ENCODE measurements around the gene CTIF.
"Not testable (repeated sequence)": the region's sequence is repeated elsewhere in the genome, so short reads cannot be mapped to it uniquely, and the experiment has no call there.

Gene CTIF

GRCh38 chr18:48715711-48716361 lies 177.0 kb downstream of the CTIF start:
- DNase-seq, result no peak

DNA sequence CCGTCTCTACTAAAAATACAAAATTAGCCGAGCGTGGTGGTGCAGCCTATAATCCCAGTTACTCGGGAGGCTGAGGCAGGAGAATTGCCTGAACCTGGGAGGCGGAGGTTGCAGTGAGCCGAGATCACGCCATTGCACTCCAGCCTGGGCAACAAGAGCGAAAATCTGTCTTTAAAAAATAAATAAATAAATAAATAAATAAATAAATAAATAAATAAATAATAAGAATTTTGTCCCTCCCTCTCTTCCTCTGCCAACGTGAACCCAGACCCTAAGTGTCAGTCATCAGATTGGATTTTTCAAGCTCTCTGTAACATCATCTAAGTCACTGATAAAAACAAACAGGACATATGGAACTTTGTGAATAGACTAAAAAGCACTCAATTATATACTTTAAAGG lies 178.4 kb downstream of the CTIF start:
- not testable (repeated sequence) for DNase-seq

DNA sequence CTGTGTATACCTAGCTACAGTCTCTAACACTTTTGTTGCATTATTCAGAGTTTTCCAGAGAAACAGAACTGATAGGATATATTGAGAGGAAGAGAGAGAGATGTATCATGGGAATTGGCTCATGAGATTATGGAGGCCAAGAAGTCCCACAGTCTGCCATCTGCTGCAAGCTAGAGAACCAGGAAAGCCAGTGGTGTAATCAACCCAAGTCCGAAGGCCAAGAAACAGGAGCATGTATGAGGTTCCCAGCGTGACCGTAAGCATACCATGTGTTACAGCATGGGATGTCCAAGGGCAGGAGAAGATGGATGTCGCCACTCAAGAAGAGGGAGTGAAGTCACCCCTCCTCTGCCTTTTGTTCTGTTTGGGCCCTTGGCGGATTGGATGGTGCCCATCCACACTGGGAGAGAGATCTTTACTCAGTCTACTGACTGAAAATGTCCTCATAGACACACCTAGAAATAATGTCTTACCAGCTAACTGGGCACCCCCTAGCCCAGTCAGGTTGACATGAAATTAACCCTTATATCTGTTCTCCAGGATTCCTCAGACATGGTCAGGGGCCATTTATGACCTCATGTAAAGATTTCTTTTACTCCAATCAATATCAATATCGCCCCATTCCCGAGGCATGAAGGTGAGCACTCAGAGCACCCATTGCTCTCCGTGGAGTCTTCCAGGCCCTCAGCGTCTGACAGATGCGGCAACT lies 179.6 kb downstream of the CTIF start:
- DNase-seq, result no peak

DNA sequence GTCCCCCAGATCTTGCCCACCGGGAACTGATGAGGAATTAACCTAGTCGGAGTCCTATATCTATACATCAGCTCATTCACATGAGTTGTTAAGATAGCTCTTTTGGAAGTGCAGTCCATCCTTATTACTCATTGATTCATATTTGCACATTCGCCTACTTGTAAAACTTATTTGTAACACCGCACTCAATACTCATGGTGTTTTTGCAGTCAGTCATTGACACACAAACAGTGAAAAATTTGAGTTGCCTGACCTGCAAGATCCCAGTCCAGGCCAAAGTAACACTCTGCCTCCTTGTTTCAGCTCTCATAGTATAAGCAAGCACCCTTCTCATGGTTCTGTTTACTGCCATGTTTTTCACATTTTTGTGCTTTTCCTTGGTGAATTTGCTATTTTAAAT lies 180.6 kb downstream of the CTIF start:
- DNase-seq, result no peak

DNA sequence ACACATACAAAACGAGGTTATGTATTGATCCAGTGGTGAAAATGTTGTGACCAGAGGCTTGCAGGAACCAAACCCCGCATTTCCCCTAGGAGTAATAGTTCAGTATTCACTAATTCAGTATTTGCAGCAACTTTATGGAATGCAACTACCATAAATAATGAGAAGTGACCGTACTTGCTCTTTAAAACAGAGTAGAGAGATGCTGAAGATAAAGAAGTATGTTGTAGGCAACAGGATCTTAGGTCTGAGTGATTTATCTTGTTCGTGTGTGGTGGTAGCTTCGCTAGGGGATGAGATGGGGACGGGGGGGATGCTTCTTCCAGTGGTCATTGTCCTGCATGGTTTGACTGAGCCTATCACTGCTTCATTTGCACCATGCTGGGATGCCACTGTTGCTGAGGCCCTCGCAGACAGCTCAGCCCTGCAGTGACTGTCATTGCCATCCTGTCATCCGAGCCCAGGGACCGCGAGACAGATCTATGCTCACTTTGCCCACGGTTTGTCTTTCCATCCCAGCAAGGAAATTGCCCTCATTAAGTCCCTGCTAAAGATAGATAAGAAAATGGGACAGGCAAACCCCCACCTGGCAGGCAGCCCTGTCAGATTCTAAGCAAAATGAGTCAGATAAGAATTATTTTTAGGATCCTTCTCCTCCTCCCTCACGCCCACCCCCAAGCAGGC lies 181.3 kb downstream of the CTIF start:
- no peak for DNase-seq

GRCh38 chr18:48720655-48721025 lies 181.8 kb downstream of the CTIF start:
- no peak for DNase-seq

- no peak for DNase-seq
Observed at GRCh38 chr18:48721312-48721711, 182.5 kb downstream of the CTIF start.

DNA sequence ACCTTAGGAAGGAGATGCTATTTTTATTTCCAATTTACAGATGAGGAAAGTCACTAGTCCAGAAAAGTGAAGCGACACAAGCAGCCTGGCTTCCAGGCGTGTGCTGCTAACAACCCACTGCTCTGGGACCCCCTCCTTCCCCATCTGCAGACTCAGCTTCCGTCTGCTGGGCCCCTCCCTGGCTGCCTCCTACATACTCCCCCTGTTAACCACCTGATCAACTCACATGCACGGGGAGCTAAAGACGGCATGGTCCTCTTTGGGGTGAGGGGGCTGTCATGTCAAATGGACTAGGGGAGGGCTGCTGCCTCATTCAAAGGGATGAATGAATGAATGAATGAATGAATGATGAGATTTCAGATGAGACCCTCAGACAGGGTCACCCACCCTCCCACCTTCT lies 184.2 kb downstream of the CTIF start:
- no peak for DNase-seq

DNA sequence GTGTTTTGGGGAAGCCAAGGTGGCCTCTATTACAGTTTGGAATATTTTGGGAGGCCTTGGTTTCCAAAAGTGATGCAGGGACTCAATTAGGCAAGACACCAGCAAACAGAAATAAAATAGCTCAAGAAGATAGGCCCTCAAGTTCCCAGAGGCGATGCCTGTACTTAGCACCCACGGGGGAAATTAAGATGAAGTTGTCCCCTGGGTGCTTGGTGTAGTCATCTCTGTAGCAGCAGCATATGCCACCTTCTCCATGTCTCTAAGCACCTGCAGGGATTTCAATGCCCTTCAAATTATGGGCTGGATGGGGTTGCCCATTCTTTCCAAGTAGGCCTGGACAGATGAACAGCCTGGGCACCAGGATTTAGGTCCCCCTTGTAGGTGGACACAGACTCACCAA lies 185.0 kb downstream of the CTIF start:
- DNase-seq, result no peak

DNA sequence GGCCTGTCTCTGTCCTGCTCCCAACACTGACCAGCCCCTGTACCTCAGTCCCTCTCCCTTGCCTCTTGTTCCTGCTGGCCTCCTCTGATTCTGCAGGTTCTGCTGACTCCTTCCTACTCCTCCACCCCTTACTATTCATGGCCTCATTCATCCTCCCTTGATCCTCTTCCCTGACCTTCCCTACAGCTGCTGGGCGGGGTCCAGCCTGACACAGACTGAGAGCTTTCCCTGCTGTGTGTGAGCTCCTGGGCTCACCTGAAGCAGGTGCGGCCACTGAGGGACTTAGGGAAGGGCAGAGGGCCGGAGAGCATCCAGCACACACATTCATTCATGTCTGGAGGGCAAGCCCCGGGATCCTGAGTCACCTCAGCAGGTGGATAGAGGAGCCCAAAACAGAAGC lies 185.6 kb downstream of the CTIF start:
- no peak for DNase-seq

DNA sequence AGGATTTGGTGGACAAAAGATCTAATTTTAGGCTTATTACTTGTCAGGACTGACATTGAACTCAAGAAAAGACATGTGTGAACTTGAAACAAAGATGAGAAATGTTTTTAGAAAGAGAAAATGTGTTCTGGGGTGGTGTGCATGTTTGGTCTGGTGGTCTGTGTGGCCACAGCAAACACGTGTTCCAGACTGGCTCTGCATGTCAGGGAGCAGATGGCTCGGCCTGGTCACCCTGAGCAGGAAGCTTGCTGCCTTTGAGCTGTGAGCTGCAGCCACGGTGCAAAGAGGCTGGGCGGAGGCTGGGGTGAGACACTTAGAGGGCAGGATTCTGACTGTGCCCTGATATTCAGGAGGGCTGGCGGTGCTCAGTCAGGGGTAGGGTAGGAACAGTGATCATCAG lies 186.1 kb downstream of the CTIF start:
- no peak for DNase-seq

DNA sequence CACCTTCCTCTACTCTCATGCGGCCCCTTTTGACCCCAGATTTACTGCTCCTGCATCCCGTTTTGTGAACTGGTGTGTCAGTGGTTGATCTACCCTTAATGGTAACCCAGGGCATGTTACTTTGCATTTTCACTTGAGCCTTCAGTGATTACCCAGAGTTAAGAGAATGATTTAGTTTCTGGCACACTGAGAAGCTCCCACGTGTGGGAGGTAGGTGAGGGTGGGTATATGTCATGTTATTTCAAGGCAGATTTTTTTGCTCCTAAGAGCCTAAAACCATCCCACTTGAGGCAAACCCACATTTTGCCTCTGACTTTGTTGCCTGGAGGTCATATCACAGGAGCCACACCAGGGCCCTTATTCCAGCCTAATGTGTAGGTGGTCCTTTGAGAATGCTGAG lies 186.7 kb downstream of the CTIF start:
- no peak for DNase-seq

DNA sequence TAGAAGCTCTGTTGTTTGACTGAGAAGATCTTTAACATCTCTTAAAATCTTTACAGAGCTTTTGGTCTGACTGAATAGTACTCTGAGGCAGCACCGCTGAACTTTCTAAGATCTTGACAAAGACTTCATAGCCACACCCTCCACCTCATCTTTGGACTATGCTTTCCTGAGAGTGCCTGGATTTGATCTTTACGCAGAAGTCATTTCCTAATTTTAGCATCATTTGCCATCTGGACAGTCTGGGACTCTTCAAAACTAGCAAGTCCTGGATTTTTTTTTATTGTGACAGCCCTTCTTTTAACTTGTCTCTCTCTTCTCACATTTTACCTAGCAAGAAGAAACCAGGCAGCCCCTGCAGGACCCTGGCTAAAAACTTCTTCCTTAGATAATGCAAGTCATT lies 188.8 kb downstream of the CTIF start:
- DNase-seq, result no peak

- DNase-seq, result peak; percentile 66
Observed at GRCh38 chr18:48728204-48728833, 189.5 kb downstream of the CTIF start.

DNA sequence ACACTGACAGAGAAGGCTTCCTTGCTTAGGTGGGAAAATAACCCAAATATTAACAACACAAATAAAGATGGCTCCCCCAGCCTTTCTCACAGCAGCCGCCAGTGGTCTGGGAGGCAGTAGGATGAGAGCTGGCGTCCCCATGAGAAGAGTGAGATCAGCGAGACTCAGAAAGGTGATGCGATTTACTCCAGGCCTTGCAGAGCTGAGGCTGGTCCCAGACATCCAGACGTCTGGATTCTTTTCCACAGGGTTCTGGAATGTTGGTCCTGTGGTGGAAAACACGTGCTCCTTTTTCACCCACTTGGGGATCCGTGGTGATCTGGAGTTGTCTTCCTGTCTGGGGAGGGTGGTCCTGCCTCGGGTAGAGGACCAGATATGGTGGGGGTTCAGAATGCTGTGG lies 190.6 kb downstream of the CTIF start:
- no peak for DNase-seq

DNA sequence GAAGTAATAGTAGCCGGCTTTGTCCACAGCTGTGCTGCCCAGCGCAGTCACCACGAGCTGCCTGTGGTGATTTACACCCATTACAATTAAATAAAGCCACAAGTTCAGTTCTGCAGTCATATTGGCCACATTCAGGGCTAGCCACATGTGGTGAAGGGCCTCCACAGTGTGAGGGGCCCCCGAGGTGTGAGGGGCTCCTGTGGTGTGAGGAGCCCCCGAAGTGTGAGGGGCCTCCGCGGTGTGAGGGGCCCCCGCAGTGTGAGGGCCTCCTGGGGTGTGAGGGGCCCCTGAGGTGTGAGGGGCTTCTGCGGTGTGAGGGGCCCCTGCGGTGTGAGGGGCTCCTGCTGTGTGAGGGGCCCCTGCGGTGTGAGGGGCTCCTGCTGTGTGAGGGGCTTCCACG lies 191.2 kb downstream of the CTIF start:
- no peak for DNase-seq

DNA sequence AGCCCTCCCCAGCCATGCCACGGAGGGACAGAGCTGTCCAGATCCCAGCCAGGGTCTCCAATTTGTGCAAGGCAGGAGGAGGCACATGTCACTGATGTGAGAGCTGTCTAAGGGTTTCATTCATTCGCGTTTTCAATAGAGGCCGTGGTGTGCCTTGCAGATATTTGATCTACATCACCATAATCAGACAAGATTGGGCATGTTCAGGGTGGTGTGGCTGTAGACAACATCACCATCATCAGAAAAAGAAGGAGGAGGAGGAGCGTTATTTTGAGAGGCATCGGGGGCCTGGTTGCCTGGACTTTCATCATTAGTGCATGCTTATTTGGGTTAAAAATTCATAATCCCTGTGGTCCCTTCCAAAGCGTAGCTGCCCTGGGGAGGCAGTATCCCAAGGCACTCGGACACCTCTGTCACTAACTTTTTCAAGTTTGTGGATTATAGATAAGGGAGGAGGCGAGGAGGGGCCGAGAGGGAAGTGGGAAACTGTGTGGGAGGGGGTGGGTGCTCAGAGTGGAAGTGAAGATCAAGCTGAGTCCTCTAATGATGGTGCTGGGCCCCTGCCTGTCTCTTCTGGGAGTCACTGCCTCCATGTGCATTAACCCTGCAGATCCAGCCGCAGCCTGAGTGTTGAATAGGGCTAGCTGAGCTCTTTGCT lies 194.1 kb downstream of the CTIF start:
- DNase-seq, result no peak

- DNase-seq, result no peak
Observed at GRCh38 chr18:48733643-48734253, 194.9 kb downstream of the CTIF start.

GRCh38 chr18:48734460-48734859 lies 195.6 kb downstream of the CTIF start:
- no peak for DNase-seq

- no peak for DNase-seq
Observed at GRCh38 chr18:48735080-48735676, 196.3 kb downstream of the CTIF start.

- DNase-seq, result no peak
Observed at GRCh38 chr18:48735681-48736255, 196.9 kb downstream of the CTIF start.
